Astrocyte (in vitro differentiated cells and primary cell): ENCODE measurements around the gene SLC25A10. TPM values are rescaled to one million over a fixed set of nuclear protein-coding genes. Genes with fewer than 3 reads are reported as not detected.

ENCODE experiments used
- DNase-seq: peaks from one replicate; pipeline ENCODE4 v3.0.0-alpha.2; 2010; ENCODE audit warnings: low read depth
- FAIRE-seq: peaks from 2 replicates; lab custom pipeline; 2011; peaks lifted over from hg19 to GRCh38; lab: Jason Lieb, UNC
- H2AFZ ChIP-seq: 2 replicates; pipeline ENCODE4 v1.6.0; 2012; ENCODE audit warnings: low read depth, low read length, inconsistent platforms
- H3K27ac ChIP-seq: 2 replicates; pipeline ENCODE4 v1.5.1; 2011; ENCODE audit warnings: low read depth, low read length, inconsistent platforms
- H3K27me3 ChIP-seq: 2 replicates; pipeline ENCODE4 v1.6.0; 2011; ENCODE audit warnings: low read length, inconsistent platforms; ENCODE audit not compliant: insufficient read depth
- H3K36me3 ChIP-seq: 2 replicates; pipeline ENCODE4 v1.5.1; 2011; ENCODE audit warnings: low read length, inconsistent platforms; ENCODE audit not compliant: insufficient read depth
- H3K4me1 ChIP-seq: 2 replicates; pipeline ENCODE4 v1.5.1; 2011; ENCODE audit warnings: low read length, inconsistent platforms; ENCODE audit not compliant: insufficient read depth
- H3K4me2 ChIP-seq: 2 replicates; pipeline ENCODE4 v1.6.0; 2012; ENCODE audit warnings: low read length, inconsistent platforms
- H3K4me3 ChIP-seq: 2 replicates; pipeline ENCODE4 v1.5.1; 2011; ENCODE audit warnings: low read depth, mild to moderate bottlenecking, low read length, inconsistent platforms; ENCODE audit not compliant: insufficient read depth
- H3K79me2 ChIP-seq: 2 replicates; pipeline ENCODE4 v1.6.0; 2012; ENCODE audit warnings: mild to moderate bottlenecking, low read length, inconsistent platforms; ENCODE audit not compliant: insufficient read depth
- H3K9ac ChIP-seq: 2 replicates; pipeline ENCODE4 v1.6.0; 2012; ENCODE audit warnings: mild to moderate bottlenecking, low read length, inconsistent platforms
- H3K9me3 ChIP-seq: 2 replicates; pipeline ENCODE4 v1.5.1; 2012; ENCODE audit warnings: low read depth, mild to moderate bottlenecking, low read length, inconsistent platforms; ENCODE audit not compliant: insufficient read depth
- H4K20me1 ChIP-seq: 2 replicates; pipeline ENCODE4 v1.6.0; 2012; ENCODE audit warnings: low read length, inconsistent platforms; ENCODE audit not compliant: insufficient read depth
- H3K27ac Mint-ChIP-seq: one replicate; pipeline ENCODE4 v1.8.0; 2021; ENCODE audit warnings: mild to moderate bottlenecking, mixed read lengths; ENCODE audit not compliant: unreplicated experiment
- H3K27me3 Mint-ChIP-seq: one replicate; pipeline ENCODE4 v1.8.0; 2021; ENCODE audit warnings: low read depth, mixed read lengths; ENCODE audit not compliant: unreplicated experiment
- H3K36me3 Mint-ChIP-seq: one replicate; pipeline ENCODE4 v1.8.0; 2021; ENCODE audit warnings: low read depth, mixed read lengths; ENCODE audit not compliant: unreplicated experiment
- H3K4me1 Mint-ChIP-seq: one replicate; pipeline ENCODE4 v1.8.0; 2021; ENCODE audit warnings: low read depth, mixed read lengths; ENCODE audit not compliant: unreplicated experiment
- H3K4me3 Mint-ChIP-seq: one replicate; pipeline ENCODE4 v1.8.0; 2021; ENCODE audit warnings: mild to moderate bottlenecking, moderate library complexity, mixed read lengths; ENCODE audit not compliant: unreplicated experiment
- H3K9me3 Mint-ChIP-seq: one replicate; pipeline ENCODE4 v1.8.0; 2021; ENCODE audit warnings: mild to moderate bottlenecking, mixed read lengths; ENCODE audit not compliant: unreplicated experiment
- CTCF ChIP-seq: IDR thresholded peaks from 2 replicates; pipeline ENCODE4 v1.5.1; 2011; ENCODE audit warnings: low read depth, mild to moderate bottlenecking, inconsistent platforms, low read length, moderate library complexity; ENCODE audit not compliant: insufficient read depth
- EZH2 ChIP-seq: IDR thresholded peaks from 2 replicates; pipeline ENCODE4 v1.6.1; 2012; ENCODE audit warnings: mild to moderate bottlenecking, low read length, inconsistent platforms; ENCODE audit not compliant: insufficient read depth
- microRNA-seq: library from miRNA; unstranded; fragments of <30 nt; microRNA quantifications from one replicate; pipeline ENCODE4 v1.2.0, GENCODE V29; 2020
- total RNA-seq: library from RNA; stranded (reverse); gene quantifications from 2 replicates; pipeline ENCODE4 v1.2.1, GENCODE V29; 2021

SLC25A10 gene
- total RNA-seq, 1 donor from 2014 or later: 9.3 TPM

DNA sequence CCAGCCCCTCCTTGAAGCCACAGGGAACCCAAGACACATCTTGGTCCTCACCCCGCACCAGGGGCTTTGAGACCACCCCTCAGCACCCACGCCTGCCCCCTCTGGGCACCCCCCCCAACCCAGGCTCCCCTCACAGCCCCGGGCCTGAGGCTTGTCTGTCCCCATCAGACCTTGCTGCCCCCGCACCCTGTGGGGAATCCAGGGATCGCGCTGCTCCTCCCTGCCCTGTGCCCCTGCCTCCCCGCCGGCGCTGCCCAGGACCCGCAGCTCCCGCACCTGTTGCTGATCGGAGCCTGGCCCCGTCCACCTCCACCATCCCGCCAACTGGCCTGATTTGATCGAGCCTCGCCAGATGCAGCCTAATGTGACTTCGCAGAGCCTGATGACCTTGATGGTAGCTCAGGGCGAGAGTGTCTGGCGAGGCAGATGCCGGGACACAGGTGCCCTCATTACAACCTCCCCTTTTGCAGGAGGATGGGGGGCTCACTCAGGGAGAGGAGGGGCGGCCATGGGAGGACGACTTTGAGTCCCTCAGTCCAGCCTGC is 29.0 kb downstream of the SLC25A10 start:
- H3K4me3 ChIP-seq: no peak overlapping the region
- TF ChIP-seq CTCF (no peak), EZH2 (no peak)
- no peak for FAIRE-seq
- H3K4me1 ChIP-seq: no peaks in the 10 kb centered on the region
- H3K9ac ChIP-seq: no peak overlapping the region
- H3K4me1 Mint-ChIP-seq: no peaks in the 10 kb centered on the region
- DNase-seq: no peak
- H3K27me3 ChIP-seq: no peaks in the 10 kb centered on the region
- no peaks in the 10 kb centered on the region for H3K79me2 ChIP-seq
- no peak overlapping the region for H3K27ac Mint-ChIP-seq
- no peaks in the 10 kb centered on the region for H3K36me3 ChIP-seq
- H3K4me3 Mint-ChIP-seq: no peak overlapping the region
- no peaks in the 10 kb centered on the region for H3K9me3 ChIP-seq
- H3K27ac ChIP-seq: no peak overlapping the region
- no peak overlapping the region for H3K4me2 ChIP-seq
- no peaks in the 10 kb centered on the region for H3K36me3 Mint-ChIP-seq
- H3K27me3 Mint-ChIP-seq: peaks cover 5% of the 10 kb centered on the region
- H2AFZ ChIP-seq: no peak overlapping the region
- no peaks in the 10 kb centered on the region for H3K9me3 Mint-ChIP-seq
- no peaks in the 10 kb centered on the region for H4K20me1 ChIP-seq

- Histone ChIP-seq H3K9me3 (no peaks in the 10 kb centered on the region), H3K36me3 (no peaks in the 10 kb centered on the region), H2AFZ (no peak overlapping the region), H3K27me3 (no peaks in the 10 kb centered on the region), H3K4me2 (no peak overlapping the region), H3K4me3 (no peak overlapping the region), H4K20me1 (no peaks in the 10 kb centered on the region), H3K79me2 (no peaks in the 10 kb centered on the region), H3K27ac (no peak overlapping the region), H3K9ac (no peak overlapping the region), H3K4me1 (no peaks in the 10 kb centered on the region)
- Mint-ChIP-seq H3K36me3 (no peaks in the 10 kb centered on the region), H3K9me3 (no peaks in the 10 kb centered on the region), H3K4me1 (no peaks in the 10 kb centered on the region), H3K4me3 (no peak overlapping the region), H3K27ac (no peak overlapping the region), H3K27me3 (peaks cover 2% of the 10 kb centered on the region)
- no peak for FAIRE-seq
- DNase-seq: no peak
- TF ChIP-seq EZH2: peak; percentile 32
- no peak for TF ChIP-seq CTCF
Observed at GRCh38 chr17:81741594-81742452, 29.7 kb downstream of the SLC25A10 start.

Small RNA genes within 50 kb of the gene (microRNA-seq; reads per million reads assigned to microRNA genes)
- gene MIR6786: 3.3 reads per million, percentile 9 among the genes with 10 or more reads in this experiment

Other genes starting within 250 kb of the SLC25A10 start
- 7,049 and 7,369 TPM in 2 replicates for gene ACTG1, start 199.5 kb upstream of the SLC25A10 start, total RNA-seq
- 5.6 and 8.0 TPM in 2 replicates for gene FSCN2, start 183.9 kb upstream of the SLC25A10 start, total RNA-seq
- gene FAAP100, start 159.9 kb upstream of the SLC25A10 start, total RNA-seq: 35.8 and 38.9 TPM in 2 replicates
- 125 and 127 TPM in 2 replicates for gene NPLOC4, start 75.2 kb upstream of the SLC25A10 start, total RNA-seq
- gene TSPAN10, start 75.1 kb upstream of the SLC25A10 start, total RNA-seq: 2.7 and 3.2 TPM in 2 replicates
- gene PDE6G, start 55.7 kb upstream of the SLC25A10 start, total RNA-seq: not detected in 2 replicates
- gene OXLD1, start 45.7 kb upstream of the SLC25A10 start, total RNA-seq: 22.0 and 28.5 TPM in 2 replicates
- 25.2 and 29.4 TPM in 2 replicates for gene CCDC137, start 45.5 kb upstream of the SLC25A10 start, total RNA-seq
- gene ARL16, start 28.5 kb upstream of the SLC25A10 start, total RNA-seq: 38.6 and 40.4 TPM in 2 replicates
- gene HGS, start 28.3 kb upstream of the SLC25A10 start, total RNA-seq: 106 and 122 TPM in 2 replicates
- gene MRPL12, start 8.9 kb upstream of the SLC25A10 start, total RNA-seq: 69.9 and 71.3 TPM in 2 replicates
- gene GCGR, start 91.9 kb downstream of the SLC25A10 start, total RNA-seq: not detected in 2 replicates
- gene MCRIP1, start 121.0 kb downstream of the SLC25A10 start, total RNA-seq: 106 and 113 TPM in 2 replicates
- 0.65 TPM in 1 of 2 replicates, not detected in the other for gene PPP1R27, start 122.8 kb downstream of the SLC25A10 start, total RNA-seq
- 1,268 and 1,504 TPM in 2 replicates for gene P4HB, start 148.3 kb downstream of the SLC25A10 start, total RNA-seq
- gene ARHGDIA, start 159.1 kb downstream of the SLC25A10 start, total RNA-seq: 352 and 367 TPM in 2 replicates
- 86.4 and 110 TPM in 2 replicates for gene ALYREF, start 179.3 kb downstream of the SLC25A10 start, total RNA-seq
- gene ANAPC11, start 179.4 kb downstream of the SLC25A10 start, total RNA-seq: 104 and 113 TPM in 2 replicates
- gene NPB, start 190.0 kb downstream of the SLC25A10 start, total RNA-seq: 2.0 and 2.7 TPM in 2 replicates
- 26.0 and 31.6 TPM in 2 replicates for gene PCYT2, start 199.1 kb downstream of the SLC25A10 start, total RNA-seq
- 26.5 and 30.2 TPM in 2 replicates for gene SIRT7, start 205.9 kb downstream of the SLC25A10 start, total RNA-seq
- 33.2 and 35.8 TPM in 2 replicates for gene MAFG, start 215.5 kb downstream of the SLC25A10 start, total RNA-seq
- gene PYCR1, start 225.0 kb downstream of the SLC25A10 start, total RNA-seq: 164 and 191 TPM in 2 replicates
- not detected in 2 replicates for gene MYADML2, start 234.9 kb downstream of the SLC25A10 start, total RNA-seq
- gene NOTUM, start 248.9 kb downstream of the SLC25A10 start, total RNA-seq: 0.89 and 1.7 TPM in 2 replicates